H1 (cell line): ENCODE measurements around the gene GPX5. TPM values are rescaled to one million over a fixed set of nuclear protein-coding genes. Genes with fewer than 3 reads are reported as not detected.

ENCODE experiments used
- CTCF ChIA-PET: fragments of 300-600 bp; sonication (Branson Sonifier 250); formaldehyde crosslinking; loops from one replicate; lab custom pipeline; 2021; ENCODE audit not compliant: partially characterized antibody; lab: Charles Lee
- POLR2A ChIA-PET: fragments of 300-600 bp; sonication (Branson Sonifier 250); formaldehyde crosslinking; loops from one replicate; lab custom pipeline; 2021; ENCODE audit warnings: inconsistent platforms; ENCODE audit not compliant: partially characterized antibody; lab: Charles Lee
- DNase-seq, 2 experiments: peaks; one replicate each; pipeline versions ENCODE4 v3.0.0 to v3.0.0-alpha.2; 2010 to 2022; ENCODE audit warnings: low spot score in 2 of 2, low read depth in 1 of 2, mixed read lengths in 1 of 2
- FAIRE-seq: peaks from 2 replicates; lab custom pipeline; 2011; peaks lifted over from hg19 to GRCh38; lab: Jason Lieb, UNC
- H2AFZ ChIP-seq: 2 replicates; pipeline ENCODE4 v1.8.1; 2012; ENCODE audit warnings: low read length, inconsistent platforms
- H2AK5ac ChIP-seq: 2 replicates; pipeline ENCODE4 v1.6.1; 2013; ENCODE audit warnings: low read depth, low read length
- H2BK120ac ChIP-seq: replicated peaks from 2 replicates; pipeline ENCODE3; 2013; ENCODE audit warnings: low read depth, low read length, inconsistent platforms
- H2BK12ac ChIP-seq: 2 replicates; pipeline ENCODE4 v1.6.1; 2013; ENCODE audit warnings: low read depth, low read length
- H2BK15ac ChIP-seq: 2 replicates; pipeline ENCODE4 v1.6.1; 2013; ENCODE audit warnings: low read length
- H2BK20ac ChIP-seq: 2 replicates; pipeline ENCODE4 v1.6.1; 2013; ENCODE audit warnings: low read length
- H2BK5ac ChIP-seq: 2 replicates; pipeline ENCODE4 v1.6.1; 2013; ENCODE audit warnings: low read depth, low read length
- H3K14ac ChIP-seq: 2 replicates; pipeline ENCODE4 v1.6.1; 2013; ENCODE audit warnings: inconsistent platforms; ENCODE audit not compliant: insufficient read length
- H3K18ac ChIP-seq: 2 replicates; pipeline ENCODE4 v1.6.1; 2013; ENCODE audit warnings: low read length; ENCODE audit errors: extremely low read depth
- H3K23ac ChIP-seq: 2 replicates; pipeline ENCODE4 v1.6.1; 2013; ENCODE audit warnings: inconsistent platforms; ENCODE audit not compliant: insufficient read length
- H3K23me2 ChIP-seq: 2 replicates; pipeline ENCODE4 v1.6.1; 2013; ENCODE audit warnings: low read depth, low read length
- H3K27ac ChIP-seq: 2 replicates; pipeline ENCODE4 v1.6.1; 2011; ENCODE audit warnings: low read depth, low read length, inconsistent platforms
- H3K27me3 ChIP-seq, 4 experiments: replicated peaks in 1 of 4; 1 replicate in 1 of 4; 2 replicates in 3 of 4; pipeline versions ENCODE4 v1.6.1 to v1.8.1; 2011 to 2013; ENCODE audit warnings: low read length in 3 of 4, mild to moderate bottlenecking in 3 of 4, inconsistent platforms in 2 of 4, mixed read lengths in 2 of 4, moderate library complexity in 1 of 4; ENCODE audit not compliant: control insufficient read depth in 3 of 4, insufficient read depth in 3 of 4; ENCODE audit errors: extremely low read depth in 1 of 4
- H3K36me3 ChIP-seq, 4 experiments: 2 replicates each; pipeline versions ENCODE4 v1.6.1 to v1.8.1; 2011 to 2013; ENCODE audit warnings: mild to moderate bottlenecking in 4 of 4, low read length in 3 of 4, moderate library complexity in 2 of 4, control low read depth in 1 of 4, inconsistent platforms in 1 of 4; ENCODE audit not compliant: insufficient read depth in 4 of 4, control insufficient read depth in 2 of 4
- H3K4ac ChIP-seq: replicated peaks from 2 replicates; pipeline ENCODE3; 2013; ENCODE audit warnings: low read length, low read depth, mixed read lengths, inconsistent platforms; ENCODE audit not compliant: insufficient read length
- H3K4me1 ChIP-seq, 4 experiments: replicated peaks in 1 of 4; 1 replicate in 1 of 4; 2 replicates in 3 of 4; pipeline versions ENCODE4 v1.6.1 to v1.8.1; 2011 to 2013; ENCODE audit warnings: low read length in 3 of 4, inconsistent platforms in 2 of 4, mixed read lengths in 1 of 4; ENCODE audit not compliant: insufficient read depth in 4 of 4, control insufficient read depth in 3 of 4
- H3K4me2 ChIP-seq, 2 experiments: 2 replicates each; pipeline versions ENCODE4 v1.6.1 to v1.8.1; 2011 to 2013; ENCODE audit warnings: low read depth in 2 of 2, low read length in 2 of 2, control low read depth in 1 of 2, inconsistent platforms in 1 of 2, mild to moderate bottlenecking in 1 of 2; ENCODE audit not compliant: insufficient read depth in 1 of 2
- H3K4me3 ChIP-seq, 4 experiments: fragments of 200-600, 300-600 bp in 1 of 4; sonication (generic), shearing (Covaris generic), sonication (Bioruptor Twin) in 1 of 4; 2 replicates each; pipeline versions ENCODE4 v1.5.1 to v1.8.1; 2011 to 2016; ENCODE audit warnings: low read length in 4 of 4, low read depth in 3 of 4, control low read depth in 2 of 4, inconsistent platforms in 2 of 4, mild to moderate bottlenecking in 2 of 4, mixed read lengths in 1 of 4, moderate library complexity in 1 of 4; ENCODE audit not compliant: insufficient read depth in 2 of 4; ENCODE audit errors: extremely low read depth in 1 of 4
- H3K56ac ChIP-seq: replicated peaks from 2 replicates; pipeline ENCODE3; 2013; ENCODE audit warnings: low read depth, mild to moderate bottlenecking, mixed read lengths, low read length, inconsistent platforms; ENCODE audit not compliant: insufficient read length
- H3K79me1 ChIP-seq: 2 replicates; pipeline ENCODE4 v1.6.1; 2013; ENCODE audit warnings: low read depth, low read length, control low read depth
- H3K79me2 ChIP-seq, 2 experiments: 2 replicates each; pipeline versions ENCODE4 v1.6.1 to v1.8.1; 2012 to 2013; ENCODE audit warnings: low read length in 2 of 2, mild to moderate bottlenecking in 2 of 2, inconsistent platforms in 1 of 2; ENCODE audit not compliant: insufficient read depth in 2 of 2, control insufficient read depth in 1 of 2
- H3K9ac ChIP-seq, 4 experiments: replicated peaks in 1 of 4; 1 replicate in 1 of 4; 2 replicates in 3 of 4; pipeline versions ENCODE4 v1.6.1 to v1.8.1; 2011 to 2013; ENCODE audit warnings: low read depth in 3 of 4, low read length in 3 of 4, control low read depth in 2 of 4, mild to moderate bottlenecking in 2 of 4, moderate library complexity in 2 of 4, inconsistent platforms in 1 of 4; ENCODE audit errors: extremely low read depth in 1 of 4
- H3K9me3 ChIP-seq, 2 experiments: 2 replicates each; pipeline versions ENCODE4 v1.6.1 to v1.8.1; 2012 to 2013; ENCODE audit warnings: mild to moderate bottlenecking in 2 of 2, moderate library complexity in 2 of 2, control low read depth in 1 of 2, inconsistent platforms in 1 of 2, low read depth in 1 of 2, low read length in 1 of 2, mixed read lengths in 1 of 2; ENCODE audit not compliant: insufficient read depth in 2 of 2
- H4K20me1 ChIP-seq, 2 experiments: replicated peaks in 1 of 2; 2 replicates each; pipeline versions ENCODE3 to v1.8.1; 2011 to 2013; ENCODE audit warnings: inconsistent platforms in 2 of 2, low read length in 2 of 2, mild to moderate bottlenecking in 1 of 2; ENCODE audit not compliant: insufficient read depth in 2 of 2, control insufficient read depth in 1 of 2
- H4K5ac ChIP-seq: 2 replicates; pipeline ENCODE4 v1.6.1; 2013; ENCODE audit warnings: low read length, low read depth, mixed read lengths, inconsistent platforms; ENCODE audit not compliant: insufficient read length
- H4K8ac ChIP-seq: 2 replicates; pipeline ENCODE4 v1.8.0; 2013; ENCODE audit warnings: mild to moderate bottlenecking, moderate library complexity, low read length, inconsistent platforms; ENCODE audit not compliant: insufficient read depth; ENCODE audit errors: extremely low read depth
- H4K91ac ChIP-seq: replicated peaks from 2 replicates; pipeline ENCODE3; 2013; ENCODE audit warnings: low read length, mixed read lengths, inconsistent platforms; ENCODE audit not compliant: insufficient read length
- BACH1 ChIP-seq: IDR thresholded peaks from 2 replicates; pipeline ENCODE4 v1.6.1; 2012; ENCODE audit warnings: low read length, improper control_type of control experiment
- BRCA1 ChIP-seq: IDR thresholded peaks from 2 replicates; pipeline ENCODE4 v1.6.1; 2012; ENCODE audit warnings: low read depth, low read length, improper control_type of control experiment
- CBX5 ChIP-seq: fragments of 300-800, 300-1000 bp; sonication (generic); IDR thresholded peaks from 2 replicates; pipeline ENCODE4 v1.7.1; 2016; ENCODE audit warnings: antibody characterized with exemption, low read length, low read depth
- EGR1 ChIP-seq: IDR thresholded peaks from 2 replicates; pipeline ENCODE4 v1.6.1; 2011; ENCODE audit warnings: low read depth, low read length, borderline replicate concordance
- HDAC2 ChIP-seq, 2 experiments: fragments of 300-600 bp in 1 of 2; sonication (generic) in 1 of 2; IDR thresholded peaks; 2 replicates each; pipeline ENCODE4 v1.6.1; 2011 to 2012; ENCODE audit warnings: low read depth in 2 of 2, low read length in 2 of 2, mild to moderate bottlenecking in 2 of 2, moderate library complexity in 2 of 2, borderline replicate concordance in 1 of 2, inconsistent platforms in 1 of 2
- PHF8 ChIP-seq: fragments of 200-600 bp; sonication (generic); conservative IDR thresholded peaks from 2 replicates; pipeline ENCODE4 v1.7.1; 2012; ENCODE audit warnings: low read depth, mild to moderate bottlenecking, inconsistent platforms, low read length, moderate library complexity
- RNF2 ChIP-seq: fragments of 200-900, 300-1000 bp; sonication (generic); IDR thresholded peaks from 2 replicates; pipeline ENCODE4 v1.7.1; 2016; ENCODE audit warnings: borderline replicate concordance, low read depth, mild to moderate bottlenecking, antibody characterized with exemption, low read length; ENCODE audit not compliant: poor library complexity, severe bottlenecking; ENCODE audit errors: missing control alignments
- RXRA ChIP-seq: IDR thresholded peaks from 2 replicates; pipeline ENCODE4 v1.6.1; 2011; ENCODE audit warnings: low read depth, mild to moderate bottlenecking, low read length, moderate library complexity; ENCODE audit not compliant: insufficient read depth
- SRF ChIP-seq: IDR thresholded peaks from 2 replicates; pipeline ENCODE4 v1.6.1; 2011; ENCODE audit warnings: mild to moderate bottlenecking, low read depth, low read length, moderate library complexity
- SUZ12 ChIP-seq: fragments of 200-600 bp; sonication (generic); IDR thresholded peaks from 2 replicates; pipeline ENCODE4 v1.6.1; 2012; ENCODE audit warnings: mild to moderate bottlenecking, inconsistent platforms, low read length, moderate library complexity, mixed read lengths
- ZNF274 ChIP-seq: IDR thresholded peaks from 2 replicates; pipeline ENCODE4 v1.7.0; 2012; ENCODE audit warnings: low read length, borderline replicate concordance; ENCODE audit errors: extremely low read depth
- WGBS, 2 experiments: shearing (Covaris generic) in 1 of 2; methylation state at CpG; one replicate each; pipeline versions ENCODE4 v1.1.6 to v1.1.7; 2013 to 2015; ENCODE audit warnings: low lambda C conversion rate in 2 of 2, mixed read lengths in 2 of 2, inconsistent platforms in 1 of 2, low coverage in 1 of 2, missing lambda C conversion rate in 1 of 2; ENCODE audit not compliant: insufficient replicate concordance in 2 of 2, insufficient coverage in 1 of 2, insufficient read length in 1 of 2; ENCODE audit errors: extremely low coverage in 1 of 2, missing lambda C conversion rate in 1 of 2; 5-methylcytosine and 5-hydroxymethylcytosine counted together
- polyA plus RNA-seq, 7 experiments: library from polyadenylated mRNA; depleted of rRNA in 3 of 7; stranded (reverse) in 5 of 7; unstranded in 2 of 7; fragments of >200 nt in 5 of 7; fragments of 200-250 nt in 2 of 7; gene quantifications; 1 replicate in 5 of 7; 2 replicates in 1 of 7; 4 replicates in 1 of 7; pipeline versions ENCODE4 v1.2.1 to v1.2.3, GENCODE V29; 2011 to 2013; ENCODE audit warnings: missing spikeins in 2 of 7, mixed read lengths in 2 of 7
- total RNA-seq: library from RNA; stranded (reverse); fragmentation: NEBNext Ultra II Directional; extraction: Animal tissue kit (Norgen Biotek cat#: 25700); gene quantifications from 2 replicates; pipeline ENCODE4 v1.2.1, GENCODE V29; 2021

GPX5 gene
- total and polyA plus RNA-seq, 2 of the 8 experiments (the other 6 are each of a cell fraction or from before 2014, with no cell fraction given), result 0.08 TPM; not detected in 1

GRCh38 chr6:28558629-28559028 lies 32.9 kb downstream of the GPX5 start:
- H2BK15ac ChIP-seq, result no peak overlapping the region
- peaks cover 2% of the 10 kb centered on the region; the same call in 1 of the 2 replicates for H3K23me2 ChIP-seq
- WGBS, 2 experiments, result 69% methylated on average over 3 of the region's 3 CpGs; no CpG with 5 or more reads in 1 of the 2 experiments
- H4K20me1 ChIP-seq, result no peaks in the 10 kb centered on the region
- DNase-seq (no peak), FAIRE-seq (no peak)
- H3K4me1 ChIP-seq, result peaks cover 0 to 6% (median 3%) of the 10 kb centered on the region in 4 experiments; a peak in 3 of 7 replicates
- H4K8ac ChIP-seq, result no peak overlapping the region
- no peak overlapping the region for H4K91ac ChIP-seq
- H3K9me3 ChIP-seq, result no peaks in the 10 kb centered on the region
- H3K23ac ChIP-seq, result no peak overlapping the region
- H2AK5ac ChIP-seq, result no peak overlapping the region; the same call in 1 of the 2 replicates
- H3K4me3 ChIP-seq, result no peak overlapping the region
- H3K56ac ChIP-seq, result no peak overlapping the region
- H2BK5ac ChIP-seq, result no peak overlapping the region
- H3K27ac ChIP-seq, result no peak overlapping the region
- H2BK12ac ChIP-seq, result no peak overlapping the region
- no peak overlapping the region for H3K9ac ChIP-seq
- H3K18ac ChIP-seq, result no peak overlapping the region
- TF ChIP-seq HDAC2 (IDR thresholded peaks at IDR 0.05; ENCODE audit: borderline replicate concordance in 1 of 2, low read depth in 2 of 2, low read length in 2 of 2), result no peak
- no peak for TF ChIP-seq BACH1
- no peak for TF ChIP-seq CBX5
- no peak for TF ChIP-seq RNF2
- TF ChIP-seq EGR1, result no peak
- TF ChIP-seq ZNF274, result no peak
- TF ChIP-seq BRCA1, result no peak
- no peak for TF ChIP-seq SRF
- no peak for TF ChIP-seq SUZ12
- no peak for TF ChIP-seq PHF8
- TF ChIP-seq RXRA, result no peak
- H3K79me2 ChIP-seq, result no peaks in the 10 kb centered on the region
- no peak overlapping the region for H2BK120ac ChIP-seq
- H3K14ac ChIP-seq, result no peak overlapping the region
- H3K27me3 ChIP-seq, result peaks cover 0 to 18% (median 12%) of the 10 kb centered on the region in 4 experiments; a peak in 6 of 7 replicates
- no peaks in the 10 kb centered on the region for H3K36me3 ChIP-seq
- H3K4me2 ChIP-seq, result no peak overlapping the region
- H2AFZ ChIP-seq, result no peak overlapping the region
- H3K4ac ChIP-seq, result no peak overlapping the region
- ChIA-PET POLR2A (no interaction called here), CTCF (interaction anchor here (0.9 to 1.8 kb wide), 2 partner anchors 15 to 26 kb away, joined by 4 to 6 read pairs; no protein-coding TSS in a partner anchor)
- no peak overlapping the region for H4K5ac ChIP-seq
- no peaks in the 10 kb centered on the region for H3K79me1 ChIP-seq
- no peak overlapping the region for H2BK20ac ChIP-seq
